Mucosa of gallbladder (tissue), 1 donor: ENCODE data around the gene ERC1. TPM values are rescaled to one million over a fixed set of nuclear protein-coding genes. Genes with fewer than 3 reads are reported as not detected.
"Not testable (repeated sequence)": the region's sequence is repeated elsewhere in the genome, so short reads cannot be mapped to it uniquely, and the experiment has no call there.

Experiments
- DNase-seq: peaks from one replicate; pipeline ENCODE4 v3.0.0-alpha.2; 2020; ENCODE audit warnings: low spot score
- total RNA-seq: library from RNA; stranded (reverse); gene quantifications from one replicate; pipeline ENCODE4 v1.2.1, GENCODE V29; 2021
- donor health status: DM: no; HTN: no; CAD: no.

Gene ERC1
- total RNA-seq, 1 donor from 2014 or later = 59.4 TPM

DNA sequence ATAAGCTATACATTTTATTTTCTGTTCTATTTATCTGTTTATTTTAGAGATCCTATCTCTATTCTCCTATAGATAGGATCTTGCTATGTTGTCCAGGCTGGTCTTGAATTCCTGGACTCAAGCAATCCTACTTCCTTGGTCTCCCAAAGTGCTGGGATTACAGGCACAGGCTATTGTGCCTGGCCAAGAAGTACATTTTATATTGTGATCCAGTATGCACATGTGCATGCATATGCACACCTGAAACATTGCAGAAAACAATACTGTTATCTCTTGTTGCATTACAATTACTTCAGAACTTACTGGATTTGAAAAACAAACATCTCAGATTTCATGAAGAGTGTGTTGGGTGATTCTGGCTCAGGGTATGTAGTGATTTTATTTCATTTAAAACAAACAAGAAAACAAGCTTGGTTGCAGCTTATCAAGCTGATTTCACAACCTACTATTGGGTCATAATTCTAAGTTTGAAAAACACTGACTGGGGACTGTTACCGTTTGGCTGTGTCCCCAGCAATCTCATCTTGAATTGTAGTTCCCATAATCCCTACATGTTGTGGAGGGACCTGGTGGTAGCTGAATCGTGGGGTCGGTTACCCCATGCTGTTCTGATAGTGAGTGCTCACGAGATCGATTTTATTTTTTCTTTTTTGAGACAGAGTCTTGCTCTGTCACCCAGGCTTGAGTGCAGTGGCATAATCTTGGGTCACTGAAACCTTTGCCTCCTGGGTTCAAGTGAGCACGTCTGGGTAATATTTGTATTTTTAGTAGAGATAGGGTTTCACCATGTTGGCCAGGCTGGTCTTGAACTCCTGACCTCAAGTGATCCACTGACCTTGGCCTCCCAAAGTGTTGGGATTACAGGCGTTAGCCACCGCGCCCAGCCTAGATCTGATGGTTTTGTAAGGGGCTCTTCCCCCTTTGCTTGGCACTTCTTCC, 31.3 kb downstream of the ERC1 start:
- DNase-seq = no peak

DNA sequence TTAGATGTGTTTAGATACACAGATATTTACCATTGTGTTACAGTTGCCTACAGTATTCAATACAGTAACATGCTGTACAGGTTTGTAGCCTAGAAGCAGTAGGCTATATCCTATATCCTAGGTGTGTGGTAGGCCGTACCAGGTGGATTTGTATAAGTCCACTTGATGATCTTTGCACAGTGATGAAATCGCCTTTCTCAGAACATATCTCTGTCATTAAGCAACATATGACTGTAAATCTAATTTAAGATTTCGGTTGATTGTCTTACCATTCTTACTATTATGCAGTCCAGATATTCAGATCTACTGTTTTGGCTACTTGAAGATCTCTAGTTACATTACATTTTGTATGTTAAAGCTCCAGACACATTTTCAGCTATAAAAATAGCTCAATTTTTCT, 39.8 kb downstream of the ERC1 start:
- no peak for DNase-seq

DNA sequence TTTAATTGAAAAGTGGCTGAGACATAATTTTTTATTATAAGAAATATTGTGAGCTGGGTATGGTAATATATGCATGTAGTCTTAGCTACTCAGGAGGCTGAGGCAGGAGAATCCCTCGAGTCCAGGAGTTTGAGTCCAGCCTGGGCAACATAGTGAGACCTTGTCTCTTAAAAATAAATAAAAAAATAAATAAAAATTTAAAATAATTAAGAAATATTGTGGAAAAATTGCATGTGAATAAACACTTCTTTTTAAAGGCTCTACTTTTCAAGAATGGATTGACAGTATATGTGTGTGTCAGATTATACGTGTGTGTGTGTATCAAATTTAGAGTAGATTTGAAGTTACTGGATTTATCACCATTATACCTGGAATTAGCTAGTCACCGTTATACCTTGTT, 43.2 kb downstream of the ERC1 start:
- no peak for DNase-seq

DNA sequence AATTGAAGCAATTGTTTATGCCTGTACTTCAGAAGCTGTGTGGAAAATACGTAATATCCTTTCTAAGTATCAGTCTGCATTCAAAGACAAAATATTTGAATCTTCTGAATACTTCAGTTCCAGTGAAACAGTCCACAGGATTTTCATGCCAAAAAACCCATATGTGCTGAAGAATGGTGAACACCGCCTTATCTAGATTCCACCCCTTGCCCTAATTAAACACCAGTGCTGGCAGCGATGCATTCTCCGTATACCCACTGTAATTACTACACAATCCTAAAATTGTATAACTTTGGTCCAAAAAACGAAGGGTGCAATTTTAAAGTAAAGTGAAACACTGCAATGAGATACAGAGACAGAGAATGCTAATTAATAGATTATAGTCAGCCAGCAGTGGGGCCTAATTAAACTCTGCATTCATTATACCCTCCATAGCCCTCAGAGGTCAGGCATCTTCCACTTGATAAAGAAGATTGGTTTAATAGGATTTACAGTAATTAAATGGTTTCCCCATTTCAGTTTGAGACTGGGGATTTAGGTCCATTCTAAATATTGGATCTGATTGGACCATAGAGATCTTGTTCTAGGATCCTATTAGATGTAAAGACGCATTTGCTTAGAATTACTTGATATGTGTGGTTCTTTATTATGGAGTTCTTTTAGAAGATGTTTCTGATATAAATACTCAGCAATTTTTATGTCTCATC, 43.9 kb downstream of the ERC1 start:
- no peak for DNase-seq

DNA sequence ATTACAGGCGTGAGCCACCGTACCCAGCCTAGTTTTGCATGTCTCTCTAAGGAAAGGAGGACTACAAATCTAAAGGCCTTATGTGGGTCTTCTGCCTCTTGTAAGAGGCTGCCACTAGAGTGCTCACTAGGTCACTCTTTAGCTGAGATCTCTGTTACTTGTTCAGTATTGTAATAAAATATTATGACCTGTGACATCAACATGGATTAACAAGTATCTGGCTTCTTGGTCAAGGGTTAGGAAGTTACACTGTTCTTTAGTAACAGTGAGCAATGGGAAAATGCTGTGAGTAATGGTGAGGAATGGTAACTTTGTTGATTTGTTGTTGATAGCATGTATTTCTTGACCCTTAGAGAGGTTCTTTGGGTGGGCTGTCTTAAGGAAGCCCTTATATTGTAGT, 50.5 kb downstream of the ERC1 start:
- no peak for DNase-seq

DNA sequence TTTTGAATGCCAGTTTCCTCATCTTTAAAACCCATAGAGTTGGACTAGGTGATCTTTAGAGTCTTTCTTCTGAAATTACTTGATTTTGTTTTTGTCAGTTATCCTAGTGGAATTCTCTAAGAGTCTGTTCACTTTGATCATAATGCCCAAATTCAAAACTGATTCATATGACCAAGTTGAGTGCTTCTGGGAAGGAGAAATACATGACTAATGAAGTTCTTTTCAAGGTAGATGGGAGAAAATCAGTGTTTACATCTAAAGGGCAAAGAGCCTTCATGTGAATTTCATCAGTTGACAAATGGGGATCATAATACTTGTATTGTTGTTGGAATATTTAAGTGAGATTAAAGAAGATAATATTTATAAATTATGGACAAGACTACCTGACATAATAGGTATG, 53.2 kb downstream of the ERC1 start:
- DNase-seq = no peak

DNA sequence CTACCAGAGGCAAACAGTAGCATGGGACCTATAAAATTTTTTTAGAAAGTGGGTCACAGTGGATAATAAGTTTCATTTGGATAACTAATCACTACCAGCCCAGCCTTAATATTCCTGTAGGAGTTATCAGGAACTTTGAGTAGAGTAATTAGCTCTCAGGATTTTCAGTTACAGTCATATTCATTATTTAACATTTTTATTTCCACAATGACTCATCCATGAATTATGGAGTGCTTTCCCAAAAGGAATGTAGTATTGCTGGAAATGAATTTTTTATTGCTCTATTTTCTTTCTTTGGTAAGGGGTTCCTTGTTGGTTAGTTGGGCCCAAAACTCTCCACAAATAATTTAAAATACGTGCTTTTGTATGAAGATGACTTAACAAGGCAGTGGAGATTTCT, 53.7 kb downstream of the ERC1 start:
- no peak for DNase-seq

DNA sequence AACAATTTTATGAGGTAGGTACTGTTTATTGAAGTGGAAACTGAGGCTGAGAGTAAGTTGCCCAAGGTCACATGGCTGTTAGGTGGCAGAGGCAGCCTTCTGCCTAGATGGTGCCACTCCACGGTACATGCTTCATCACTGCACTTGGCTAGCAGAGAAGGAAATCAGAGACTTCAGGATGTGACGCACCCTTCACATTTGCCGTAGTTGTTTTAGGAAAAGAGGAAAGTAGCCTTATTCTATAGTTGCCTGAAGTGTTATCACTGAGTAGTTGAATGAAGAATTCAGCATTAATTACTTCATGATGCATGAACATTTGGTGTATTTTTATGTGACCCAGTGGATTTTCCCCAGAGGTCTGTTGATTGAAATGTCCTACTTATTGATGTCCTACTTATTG, 55.7 kb downstream of the ERC1 start:
- no peak for DNase-seq

DNA sequence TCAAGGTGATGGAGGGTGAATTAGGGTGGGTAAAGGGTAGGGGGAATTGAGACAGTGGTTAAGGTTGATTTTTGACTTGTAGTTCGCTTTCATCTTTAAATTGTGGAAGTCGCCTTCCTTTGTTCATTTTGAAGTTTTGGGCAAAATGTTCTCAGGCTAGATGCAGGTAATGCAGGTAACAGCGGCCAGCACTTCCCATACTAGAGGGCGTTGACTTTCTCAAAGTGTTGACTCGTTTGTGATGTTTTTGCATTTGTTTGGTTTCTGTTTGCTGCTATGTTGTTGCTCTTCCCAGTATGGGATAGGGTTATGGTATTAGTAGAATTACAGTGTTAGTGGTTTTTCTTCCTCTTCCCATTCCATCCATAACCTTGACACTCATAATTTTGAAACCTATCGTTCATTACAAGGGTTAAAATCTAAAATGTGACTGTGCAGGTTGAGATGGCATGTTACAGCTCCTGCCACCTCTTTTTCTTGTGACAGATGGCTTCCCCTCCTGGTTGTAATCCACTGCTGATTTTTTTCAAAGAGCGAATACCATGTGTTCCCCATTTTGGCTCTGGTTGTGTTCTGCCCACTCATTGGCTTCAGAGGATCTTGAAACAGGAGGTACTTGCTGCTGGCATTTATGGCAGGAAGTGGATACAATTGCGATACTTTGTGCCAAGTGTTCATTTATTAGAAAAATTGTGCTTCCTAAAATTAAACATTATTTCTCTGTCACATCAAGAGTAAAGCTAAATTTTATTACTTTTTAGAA, 57.1 kb downstream of the ERC1 start:
- DNase-seq = no peak

DNA sequence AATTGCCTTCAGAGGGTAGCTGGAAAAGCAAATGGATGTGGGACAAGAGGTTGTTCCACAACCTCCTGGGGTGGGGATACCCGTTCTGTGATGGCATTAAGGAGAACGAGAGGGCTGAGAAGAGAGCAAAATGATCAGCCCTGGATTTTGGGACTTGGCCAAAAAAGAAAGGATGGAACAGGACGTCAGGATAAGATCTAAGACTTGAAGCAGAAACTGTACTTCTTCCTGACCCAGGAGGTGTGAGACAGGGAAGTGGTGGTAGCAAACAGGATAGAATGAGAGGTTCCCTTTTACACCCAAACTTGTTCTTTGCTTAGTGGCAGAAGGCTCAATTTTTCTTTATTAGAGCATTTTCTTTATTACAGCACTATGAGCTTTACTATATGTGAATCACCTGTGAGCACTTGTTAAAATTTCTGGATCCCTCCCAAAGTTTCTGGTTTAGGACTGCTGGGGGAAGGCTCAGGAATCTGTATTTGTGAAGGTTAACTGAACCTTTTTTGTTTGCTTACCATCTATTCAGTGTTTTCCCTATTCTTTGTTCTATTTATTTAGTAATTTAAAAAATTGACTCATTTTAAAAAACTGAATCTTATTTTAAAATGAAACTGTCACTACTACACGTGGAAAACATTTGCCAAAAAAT, 59.2 kb downstream of the ERC1 start:
- DNase-seq = no peak

DNA sequence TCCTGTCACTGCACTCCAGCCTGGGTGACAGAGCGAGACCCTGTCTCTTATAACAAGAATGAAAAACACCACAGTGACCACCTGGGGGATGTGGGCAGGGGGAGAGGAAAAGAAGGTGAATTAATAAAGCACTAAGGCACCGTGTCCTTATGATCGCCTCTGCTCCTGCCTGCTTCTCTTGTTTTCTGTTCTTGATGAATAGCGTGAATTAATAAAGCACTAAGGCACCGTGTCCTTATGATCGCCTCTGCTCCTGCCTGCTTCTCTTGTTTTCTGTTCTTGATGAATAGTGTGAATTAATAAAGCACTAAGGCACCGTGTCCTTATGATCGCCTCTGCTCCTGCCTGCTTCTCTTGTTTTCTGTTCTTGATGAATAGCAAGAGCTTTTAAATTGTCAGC, 60.6 kb downstream of the ERC1 start:
- not testable (repeated sequence) for DNase-seq

DNA sequence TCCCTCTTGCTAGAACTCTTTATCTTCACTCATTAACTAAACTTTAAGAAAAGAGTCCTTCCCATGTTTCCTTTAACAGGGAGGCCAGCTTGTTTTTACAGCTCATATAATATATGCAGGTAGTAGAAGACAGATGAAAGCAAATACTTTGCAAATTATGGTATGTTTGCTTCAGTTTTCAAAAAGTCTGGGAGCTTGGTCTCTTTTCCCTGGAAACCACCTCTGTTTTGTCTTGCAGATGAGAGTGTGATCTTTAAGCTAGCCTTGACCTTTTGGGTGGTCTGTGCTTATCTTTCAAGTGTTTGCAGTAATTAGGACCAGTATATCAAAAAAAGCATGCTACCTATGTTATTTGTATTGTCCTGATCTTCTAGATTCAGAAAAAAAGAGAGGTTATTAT, 62.7 kb downstream of the ERC1 start:
- DNase-seq = no peak

DNA sequence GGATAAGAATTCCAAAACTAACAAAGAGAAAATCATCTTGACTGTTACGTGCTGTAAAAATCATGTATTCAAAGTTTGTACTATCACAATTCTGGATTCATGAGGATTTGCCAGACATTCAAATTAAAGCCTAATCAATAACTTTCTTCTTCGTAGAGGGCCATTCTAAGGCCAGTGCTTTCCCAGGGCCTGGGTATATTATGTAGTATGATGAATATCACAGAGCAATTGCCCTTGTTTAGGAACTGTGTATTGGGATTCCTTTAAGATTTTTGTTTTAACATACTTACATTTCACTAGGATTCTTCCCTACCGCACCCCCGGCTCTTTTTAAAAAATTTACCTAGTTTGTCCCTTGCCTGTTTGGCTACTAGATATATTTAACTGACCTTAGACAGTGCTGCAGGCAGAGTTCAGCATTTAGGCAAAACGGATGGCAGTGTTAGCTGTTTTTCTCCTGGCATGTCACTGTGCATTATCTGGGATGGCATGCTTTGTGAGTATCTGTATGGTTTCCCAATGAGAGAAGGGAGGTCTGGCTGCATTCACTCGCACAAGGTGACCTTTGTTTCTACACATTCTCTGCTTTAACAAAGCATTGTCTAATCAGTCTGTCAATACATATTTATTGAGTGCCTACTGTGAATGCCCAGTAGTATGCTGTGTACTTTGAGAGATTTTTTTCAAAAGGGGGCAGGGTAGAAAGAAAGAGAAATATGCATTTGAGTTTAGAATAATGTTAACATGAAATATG, 63.3 kb downstream of the ERC1 start:
- DNase-seq = no peak

DNA sequence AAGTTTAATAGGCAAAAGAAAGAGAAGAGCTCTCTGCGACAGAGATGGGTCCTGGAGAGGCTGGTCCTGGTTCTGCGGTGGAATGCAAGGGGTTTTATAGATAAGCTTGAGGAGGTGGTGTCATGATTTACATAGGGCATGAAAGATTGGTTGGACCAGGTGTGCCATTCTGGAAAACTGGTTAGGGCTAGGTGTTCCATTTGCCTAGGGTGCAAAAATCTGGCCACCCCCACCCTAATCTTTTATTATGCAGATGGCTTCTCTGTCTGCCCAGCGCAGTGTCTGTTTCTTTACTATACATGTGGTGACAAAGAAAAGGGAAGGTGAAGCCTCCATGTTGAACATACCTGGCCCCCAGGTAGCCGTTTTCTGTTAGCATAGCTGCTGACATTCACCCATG, 65.4 kb downstream of the ERC1 start:
- no peak for DNase-seq

DNA sequence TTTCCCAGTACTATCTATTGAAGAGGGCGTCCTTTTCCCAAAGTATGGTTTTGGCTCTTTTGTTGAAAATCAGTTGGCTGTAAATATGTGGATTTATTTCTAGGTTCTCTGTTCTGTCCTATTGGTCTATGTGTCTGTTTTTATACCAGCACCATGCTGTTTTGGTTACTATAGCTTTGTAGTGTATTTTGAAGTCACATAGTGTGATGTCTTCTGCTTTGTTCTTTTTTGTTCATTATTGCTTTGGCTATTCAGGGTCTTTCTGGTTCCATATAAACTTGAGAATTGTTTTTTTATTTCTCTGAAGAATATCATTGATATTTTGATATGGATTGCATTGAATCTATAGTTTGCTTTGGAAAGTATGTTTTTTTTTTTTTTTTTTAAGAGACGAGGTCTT, 67.4 kb downstream of the ERC1 start:
- DNase-seq = no peak

DNA sequence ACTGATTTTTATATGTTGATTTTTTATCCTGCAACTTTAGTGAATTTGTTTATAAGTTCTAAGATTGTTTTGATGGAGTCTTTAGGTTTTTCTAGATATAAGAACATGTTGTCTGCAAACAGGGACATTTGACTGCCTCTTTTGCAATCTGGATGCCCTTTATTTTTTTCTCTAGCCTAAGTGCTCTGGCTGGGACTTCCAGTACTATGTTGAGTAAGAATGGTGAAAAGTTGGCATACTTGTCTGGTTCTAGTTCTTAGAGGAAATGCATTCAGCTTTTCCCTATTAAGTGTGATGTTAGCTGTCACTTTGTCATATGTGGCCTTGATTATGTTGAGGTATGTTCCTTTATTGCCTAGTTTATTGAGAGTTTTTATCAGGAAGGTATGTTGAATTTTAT, 68.1 kb downstream of the ERC1 start:
- DNase-seq = no peak

DNA sequence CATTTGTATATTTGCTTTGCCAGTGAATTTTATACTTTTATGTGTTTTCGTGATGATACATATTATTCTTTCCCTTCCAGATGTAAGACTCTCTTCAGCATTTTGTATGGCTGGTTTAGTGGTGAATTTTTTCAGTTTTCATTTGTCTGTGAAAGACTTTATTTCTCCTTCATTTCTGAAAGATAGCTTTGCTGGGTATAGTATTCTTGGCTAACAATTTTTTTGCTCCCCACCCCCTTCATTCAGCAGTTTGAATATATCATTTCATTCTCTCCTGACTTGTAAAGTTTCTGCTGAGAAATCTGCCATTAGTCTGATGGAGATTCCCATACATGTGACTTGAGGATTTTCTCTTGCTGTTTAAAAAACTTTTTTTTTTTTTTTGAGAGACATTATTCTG, 72.8 kb downstream of the ERC1 start:
- DNase-seq = no peak

DNA sequence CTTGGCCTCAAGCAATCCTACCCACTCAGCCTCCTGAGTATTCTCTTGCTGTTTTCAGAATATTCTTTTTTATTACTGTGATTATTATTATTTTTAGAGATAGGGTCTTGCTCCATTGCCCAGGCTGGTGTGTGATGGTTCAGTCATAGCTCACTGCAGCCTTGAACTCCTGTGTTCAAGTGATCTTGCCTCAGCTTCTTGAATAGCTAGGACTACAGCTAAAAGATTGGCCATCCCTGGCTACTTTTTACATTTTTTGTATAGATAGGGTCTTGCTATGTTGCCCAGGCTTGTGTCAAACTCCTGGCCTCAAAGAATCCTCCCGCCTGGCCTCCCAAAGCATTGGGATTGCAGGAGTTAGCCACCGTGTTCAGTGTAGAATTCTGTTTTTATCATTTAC, 73.3 kb downstream of the ERC1 start:
- no peak for DNase-seq

DNA sequence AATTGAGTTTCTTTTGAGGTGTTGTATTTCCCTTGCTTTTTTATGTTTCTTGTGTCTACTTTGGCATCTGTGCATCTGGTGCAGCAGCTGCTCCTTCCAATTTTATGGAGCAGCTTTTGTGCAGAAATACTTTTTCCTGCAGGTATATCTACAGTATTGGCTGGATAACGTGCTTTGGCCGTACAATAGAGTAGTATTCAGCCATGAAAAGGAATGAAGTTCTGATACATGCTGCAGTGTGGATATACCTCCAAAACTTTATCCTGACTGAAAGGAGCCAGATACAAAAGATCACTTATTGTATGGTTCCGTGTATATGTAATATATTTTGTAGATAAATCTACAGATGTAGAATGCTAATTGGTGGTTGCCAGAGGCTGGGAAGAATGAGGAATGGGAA, 74.6 kb downstream of the ERC1 start:
- DNase-seq = no peak

DNA sequence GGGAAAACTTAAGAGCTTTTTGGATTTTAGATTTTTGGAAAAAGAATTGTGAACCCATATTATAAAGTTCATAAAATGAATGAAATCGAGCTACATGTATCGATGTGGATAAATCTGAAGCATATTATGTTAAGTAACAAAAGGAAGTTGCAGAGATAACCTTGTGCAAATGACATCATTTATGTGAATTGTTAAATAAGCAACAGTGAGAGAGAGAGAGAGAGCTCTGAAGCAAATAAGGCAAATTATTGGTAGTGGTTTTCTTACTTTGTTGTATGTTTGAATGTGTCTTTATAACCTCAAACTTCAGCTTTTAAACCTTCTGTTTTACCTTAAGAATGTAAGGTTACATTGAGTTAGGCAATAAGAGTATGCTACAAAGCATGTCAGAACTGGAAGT, 78.8 kb downstream of the ERC1 start:
- DNase-seq = no peak

DNA sequence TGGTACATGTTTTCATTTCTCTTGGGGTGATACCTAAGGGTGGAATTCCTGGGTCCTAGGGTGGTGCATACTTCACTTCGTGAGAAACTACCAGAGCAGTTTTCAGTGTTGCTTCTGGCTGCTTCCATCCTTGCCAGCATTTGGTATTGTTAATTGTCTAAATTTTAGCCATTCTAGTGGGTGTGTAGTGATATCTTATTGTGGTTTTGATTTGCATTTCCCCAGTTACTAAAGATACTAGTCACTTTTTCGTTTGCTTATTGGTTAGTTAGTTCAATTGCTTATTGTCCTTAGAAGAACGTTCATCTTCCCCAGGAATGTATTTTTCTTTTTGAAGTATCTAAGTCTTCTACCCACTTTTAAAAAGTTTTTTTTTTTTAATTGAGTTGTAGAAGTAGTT, 80.2 kb downstream of the ERC1 start:
- DNase-seq = no peak
